ENCODE data around the gene IL16. TPM values are rescaled to one million over a fixed set of nuclear protein-coding genes. Genes with fewer than 3 reads are reported as not detected.
A peak's percentile ranks its signal among the peaks of the same experiment; 100 is the strongest.

Gene IL16
- total RNA-seq, 2 donors from 2014 or later, result 58.0 to 95.0 TPM

DNA sequence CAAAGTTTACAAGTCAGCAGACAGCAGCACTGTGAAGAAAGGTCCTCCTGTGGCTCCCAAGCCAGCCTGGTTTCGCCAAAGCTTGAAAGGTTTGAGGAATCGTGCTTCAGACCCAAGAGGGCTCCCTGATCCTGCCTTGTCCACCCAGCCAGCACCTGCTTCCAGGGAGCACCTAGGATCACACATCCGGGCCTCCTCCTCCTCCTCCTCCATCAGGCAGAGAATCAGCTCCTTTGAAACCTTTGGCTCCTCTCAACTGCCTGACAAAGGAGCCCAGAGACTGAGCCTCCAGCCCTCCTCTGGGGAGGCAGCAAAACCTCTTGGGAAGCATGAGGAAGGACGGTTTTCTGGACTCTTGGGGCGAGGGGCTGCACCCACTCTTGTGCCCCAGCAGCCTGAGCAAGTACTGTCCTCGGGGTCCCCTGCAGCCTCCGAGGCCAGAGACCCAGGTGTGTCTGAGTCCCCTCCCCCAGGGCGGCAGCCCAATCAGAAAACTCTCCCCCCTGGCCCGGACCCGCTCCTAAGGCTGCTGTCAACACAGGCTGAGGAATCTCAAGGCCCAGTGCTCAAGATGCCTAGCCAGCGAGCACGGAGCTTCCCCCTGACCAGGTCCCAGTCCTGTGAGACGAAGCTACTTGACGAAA is 103.1 kb downstream of the IL16 start:
- Mint-ChIP-seq H3K4me1 (peaks cover 60% of the 10 kb centered on the region), H3K9me3 (no peaks in the 10 kb centered on the region), H3K27me3 (no peaks in the 10 kb centered on the region), H3K27ac (peak overlapping the region; percentile 97), H3K36me3 (ENCODE audit: low read depth) (peaks cover 100% of the 10 kb centered on the region), H3K4me3 (peak overlapping the region; percentile 99)
- no peak for ATAC-seq (replicated peaks)

DNA sequence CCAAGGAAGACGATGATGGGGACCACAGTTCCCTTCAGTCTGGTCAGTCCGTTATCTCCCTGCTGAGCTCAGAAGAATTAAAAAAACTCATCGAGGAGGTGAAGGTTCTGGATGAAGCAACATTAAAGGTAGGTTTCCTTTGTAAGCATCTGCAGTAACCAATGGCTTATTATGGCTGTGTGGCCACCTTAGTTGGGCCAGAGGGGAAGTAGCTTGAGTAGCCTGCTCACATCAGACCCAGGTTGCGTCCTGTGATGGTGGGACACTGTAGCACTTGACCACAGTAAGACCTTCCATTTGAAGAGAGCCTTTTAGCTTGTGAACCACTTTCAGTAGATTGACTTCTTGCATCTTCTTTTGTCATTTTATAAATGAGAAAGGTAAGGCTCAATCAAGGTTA is 104.7 kb downstream of the IL16 start:
- Mint-ChIP-seq H3K4me1 (peaks cover 45% of the 10 kb centered on the region), H3K27ac (peak overlapping the region; percentile 97), H3K27me3 (no peaks in the 10 kb centered on the region), H3K36me3 (ENCODE audit: low read depth) (peaks cover 100% of the 10 kb centered on the region), H3K9me3 (no peaks in the 10 kb centered on the region), H3K4me3 (peak overlapping the region; percentile 99)
- no peak for ATAC-seq (replicated peaks)

DNA sequence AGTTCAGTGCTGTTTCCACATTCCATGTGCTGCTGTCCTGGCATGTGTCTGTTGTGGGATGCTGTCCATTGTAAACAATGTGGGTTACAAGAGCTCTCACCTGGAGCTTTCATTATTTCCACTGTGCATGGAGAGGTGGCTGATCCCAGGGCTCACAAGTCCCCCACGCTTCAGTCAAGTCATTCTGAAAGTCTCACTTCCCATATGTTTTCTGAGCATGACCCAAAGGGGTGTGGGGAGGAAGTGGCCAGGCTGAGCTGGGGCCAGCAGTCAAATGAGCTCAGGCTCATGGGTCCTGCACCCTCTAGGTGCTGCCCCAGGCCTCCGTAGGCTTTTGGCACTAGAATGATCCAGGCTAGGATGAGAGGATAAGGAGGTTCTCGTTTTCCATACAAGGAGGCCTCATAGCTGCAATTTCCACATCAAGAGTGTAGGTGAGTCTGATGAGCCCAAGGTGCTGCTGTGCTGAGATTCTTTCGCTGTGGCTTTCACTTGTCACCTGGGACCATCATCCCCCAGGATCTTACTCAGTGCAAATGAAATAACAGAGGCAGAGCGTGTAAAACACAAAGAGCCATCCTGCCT is 105.2 kb downstream of the IL16 start:
- peak; percentile 76 for ATAC-seq (replicated peaks)
- Mint-ChIP-seq H3K27ac (peak overlapping the region; percentile 97), H3K27me3 (no peaks in the 10 kb centered on the region), H3K4me1 (peaks cover 41% of the 10 kb centered on the region), H3K9me3 (no peaks in the 10 kb centered on the region), H3K36me3 (ENCODE audit: low read depth) (peaks cover 100% of the 10 kb centered on the region), H3K4me3 (peak overlapping the region; percentile 99)

DNA sequence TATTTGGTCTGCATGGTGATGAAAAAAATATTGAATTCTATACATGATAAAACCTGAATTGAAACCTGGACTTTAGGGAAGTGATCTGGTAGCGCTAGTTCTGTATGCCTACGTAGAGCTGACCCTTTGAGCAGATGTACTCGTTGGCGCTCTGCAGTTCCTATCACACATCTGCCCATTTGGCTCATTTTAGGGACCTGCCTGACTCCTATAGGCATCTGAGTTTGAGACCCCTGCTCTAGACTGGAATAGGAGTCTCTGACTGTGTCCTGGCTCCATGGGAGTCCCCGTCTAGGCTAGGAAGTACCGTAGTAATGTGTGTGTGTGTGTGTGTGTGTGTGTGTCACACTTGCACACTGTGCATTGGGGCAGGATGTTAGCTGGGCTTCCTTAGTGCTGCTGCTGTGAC is 106.0 kb downstream of the IL16 start:
- Mint-ChIP-seq H3K4me1 (peaks cover 39% of the 10 kb centered on the region), H3K27ac (peak overlapping the region; percentile 97)

DNA sequence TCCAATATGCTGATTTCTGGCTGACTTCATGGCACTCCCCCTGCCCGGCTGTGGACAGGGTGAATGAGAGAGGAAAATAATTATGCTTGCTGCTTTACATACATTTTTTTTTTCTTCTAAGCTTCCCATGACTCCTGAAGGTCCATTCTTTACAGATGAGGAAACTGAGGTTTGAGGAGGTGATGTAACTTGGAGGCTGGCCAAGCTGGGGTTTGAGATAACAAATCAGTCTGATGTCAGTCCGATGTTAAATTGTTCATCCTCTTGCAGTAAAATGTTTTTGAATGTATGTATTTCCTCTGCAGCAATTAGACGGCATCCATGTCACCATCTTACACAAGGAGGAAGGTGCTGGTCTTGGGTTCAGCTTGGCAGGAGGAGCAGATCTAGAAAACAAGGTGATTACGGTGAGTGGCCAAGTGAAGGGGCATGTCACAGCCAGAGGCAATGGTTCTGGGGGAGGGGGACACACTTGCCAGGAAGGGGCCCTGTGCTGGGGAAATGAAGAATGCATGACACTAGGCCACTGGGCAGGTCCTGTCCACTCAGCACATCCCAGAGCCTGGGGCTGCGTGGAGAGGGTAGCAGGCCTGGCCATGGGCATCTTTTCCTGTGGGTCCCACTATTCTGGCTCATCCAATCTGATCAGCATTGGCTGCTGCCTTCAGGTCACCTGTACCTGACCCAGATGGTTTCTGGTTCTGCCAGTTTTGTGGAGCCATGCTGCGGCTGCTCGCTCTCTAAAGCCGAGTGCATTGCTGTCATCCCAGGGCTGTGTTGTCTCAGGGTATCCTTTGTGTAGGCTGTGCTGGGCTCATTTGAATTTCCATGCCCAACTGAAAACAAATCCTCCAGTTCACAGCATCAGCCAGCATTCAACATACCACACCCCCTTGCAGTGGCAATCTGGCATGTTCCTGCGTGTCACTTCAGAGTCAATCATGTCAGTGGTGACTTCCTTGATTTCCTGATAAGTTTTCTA is 106.9 kb downstream of the IL16 start:
- Mint-ChIP-seq H3K27ac (peak overlapping the region; percentile 97), H3K27me3 (no peaks in the 10 kb centered on the region), H3K36me3 (ENCODE audit: low read depth) (peaks cover 100% of the 10 kb centered on the region), H3K4me3 (peak overlapping the region; percentile 99), H3K9me3 (no peaks in the 10 kb centered on the region), H3K4me1 (peaks cover 39% of the 10 kb centered on the region)
- no peak for ATAC-seq (replicated peaks)

More for the DNA sequence above, 106.0 kb downstream of the IL16 start:
- no peak for ATAC-seq (replicated peaks)
- H3K27me3 Mint-ChIP-seq, result no peaks in the 10 kb centered on the region
- H3K9me3 Mint-ChIP-seq, result no peaks in the 10 kb centered on the region
- peaks cover 100% of the 10 kb centered on the region for H3K36me3 Mint-ChIP-seq (ENCODE audit: low read depth)
- peak overlapping the region; percentile 99 for H3K4me3 Mint-ChIP-seq

DNA sequence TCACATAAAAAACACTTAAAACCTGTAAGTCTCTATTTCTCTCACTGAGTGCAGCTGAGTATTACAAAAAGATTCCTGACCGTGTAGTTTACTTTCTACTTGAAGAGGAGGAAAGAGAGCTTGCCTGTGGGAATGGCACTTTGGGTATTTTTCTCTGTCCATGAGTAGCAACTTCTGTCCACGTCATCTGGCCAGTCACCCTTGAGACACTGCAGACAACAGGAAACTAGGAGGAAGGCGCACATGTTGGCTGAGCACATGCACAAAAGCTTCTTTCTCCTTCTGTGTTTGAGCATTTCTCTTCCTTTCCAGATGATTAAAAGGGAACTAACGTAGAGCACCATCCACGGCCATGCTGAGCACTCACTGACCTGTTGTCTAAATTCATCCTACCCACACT is 107.5 kb downstream of the IL16 start:
- H3K9me3 Mint-ChIP-seq, result no peaks in the 10 kb centered on the region
- no peaks in the 10 kb centered on the region for H3K27me3 Mint-ChIP-seq
- H3K4me1 Mint-ChIP-seq, result peaks cover 39% of the 10 kb centered on the region
- H3K36me3 Mint-ChIP-seq (ENCODE audit: low read depth), result peaks cover 100% of the 10 kb centered on the region
- no peak for ATAC-seq (replicated peaks)
- H3K4me3 Mint-ChIP-seq, result peak overlapping the region; percentile 99
- H3K27ac Mint-ChIP-seq, result peak overlapping the region; percentile 97

DNA sequence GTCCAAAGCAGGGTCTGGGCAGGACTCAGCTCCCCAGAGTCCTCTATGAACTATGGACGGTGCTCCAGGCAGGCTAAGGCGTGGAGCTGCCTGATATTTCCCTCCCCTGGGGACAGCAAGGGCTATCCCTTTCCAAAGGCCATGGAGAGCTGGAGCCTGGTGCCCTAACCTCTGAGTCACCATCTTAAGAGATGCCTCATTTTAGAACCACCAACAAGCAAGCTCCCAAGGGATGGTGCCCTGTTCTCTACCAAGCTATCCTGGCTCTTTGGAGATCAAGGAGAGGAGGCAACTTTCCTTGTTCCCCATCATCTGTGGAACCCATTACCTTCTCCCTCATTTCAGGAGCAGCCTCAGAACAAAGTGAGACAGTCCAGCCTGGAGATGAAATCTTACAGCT is 111.6 kb downstream of the IL16 start:
- Mint-ChIP-seq H3K27me3 (no peaks in the 10 kb centered on the region), H3K4me3 (no peak overlapping the region), H3K36me3 (ENCODE audit: low read depth) (peaks cover 97% of the 10 kb centered on the region), H3K27ac (no peak overlapping the region), H3K4me1 (peaks cover 24% of the 10 kb centered on the region), H3K9me3 (no peaks in the 10 kb centered on the region)
- ATAC-seq (replicated peaks), result no peak

DNA sequence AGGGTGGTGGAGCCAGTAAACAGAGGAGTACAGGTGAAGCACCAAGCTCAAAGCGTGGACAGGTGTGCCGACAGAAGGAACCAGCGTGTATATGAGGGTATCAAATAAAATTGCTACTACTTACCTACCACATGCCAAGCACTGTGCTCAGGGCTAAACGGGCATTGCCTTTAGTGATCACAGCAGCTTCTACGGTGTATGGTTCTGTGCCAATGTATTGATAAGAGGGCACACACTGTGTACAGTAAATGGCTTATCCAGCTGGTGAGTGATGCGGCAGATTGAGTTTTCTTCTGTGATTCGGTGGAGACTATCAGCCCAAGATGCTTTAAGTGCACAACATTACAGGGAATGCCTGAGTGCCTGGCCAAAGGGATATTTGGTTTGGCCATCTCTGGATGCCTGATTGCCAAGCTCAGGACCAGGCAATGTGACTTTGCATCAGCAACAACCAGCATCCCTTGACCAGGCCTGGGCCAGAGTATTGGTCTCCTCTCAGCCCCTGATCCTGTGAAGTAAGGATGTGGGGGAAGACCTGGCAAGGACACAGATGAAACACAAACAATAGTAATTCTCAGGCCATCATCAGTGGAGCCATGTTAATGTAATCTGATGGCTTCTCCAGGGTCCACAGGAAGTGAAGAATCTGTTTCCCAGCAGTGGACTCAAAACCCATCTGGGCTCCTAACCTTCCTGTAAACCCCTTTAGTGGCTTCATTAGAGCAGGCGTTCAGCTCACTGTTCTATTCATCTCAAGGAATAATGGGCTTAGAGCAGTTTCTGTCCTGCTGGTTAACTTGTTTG is 113.2 kb downstream of the IL16 start:
- no peak overlapping the region for H3K4me3 Mint-ChIP-seq
- ATAC-seq (replicated peaks), result no peak
- H3K9me3 Mint-ChIP-seq, result no peaks in the 10 kb centered on the region
- no peaks in the 10 kb centered on the region for H3K27me3 Mint-ChIP-seq
- peak overlapping the region; percentile 45 for H3K27ac Mint-ChIP-seq
- peaks cover 91% of the 10 kb centered on the region for H3K36me3 Mint-ChIP-seq (ENCODE audit: low read depth)
- peaks cover 10% of the 10 kb centered on the region for H3K4me1 Mint-ChIP-seq

DNA sequence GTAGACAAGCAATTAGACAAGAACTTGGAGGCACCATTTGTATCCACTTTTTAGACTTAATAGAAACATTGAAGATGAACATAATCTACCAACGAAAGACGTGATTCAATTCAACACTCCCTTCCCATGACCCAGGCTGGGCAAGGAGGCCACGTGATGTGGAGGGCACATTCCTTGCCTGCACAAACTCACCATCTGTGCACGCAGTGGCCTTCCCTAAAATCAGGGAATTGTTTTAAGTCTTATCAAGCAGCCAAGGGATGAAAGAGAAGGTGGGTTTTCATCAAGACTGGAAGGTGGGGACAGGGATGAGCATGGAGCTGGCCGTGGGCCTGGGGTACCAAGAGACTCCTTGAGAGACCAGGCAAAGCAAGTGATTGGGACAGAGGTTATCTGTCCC is 113.8 kb downstream of the IL16 start:
- peaks cover 90% of the 10 kb centered on the region for H3K36me3 Mint-ChIP-seq (ENCODE audit: low read depth)
- no peaks in the 10 kb centered on the region for H3K27me3 Mint-ChIP-seq
- no peak overlapping the region for H3K4me3 Mint-ChIP-seq
- H3K27ac Mint-ChIP-seq, result peak overlapping the region; percentile 45
- ATAC-seq (replicated peaks), result no peak
- no peaks in the 10 kb centered on the region for H3K9me3 Mint-ChIP-seq
- H3K4me1 Mint-ChIP-seq, result peaks cover 15% of the 10 kb centered on the region

DNA sequence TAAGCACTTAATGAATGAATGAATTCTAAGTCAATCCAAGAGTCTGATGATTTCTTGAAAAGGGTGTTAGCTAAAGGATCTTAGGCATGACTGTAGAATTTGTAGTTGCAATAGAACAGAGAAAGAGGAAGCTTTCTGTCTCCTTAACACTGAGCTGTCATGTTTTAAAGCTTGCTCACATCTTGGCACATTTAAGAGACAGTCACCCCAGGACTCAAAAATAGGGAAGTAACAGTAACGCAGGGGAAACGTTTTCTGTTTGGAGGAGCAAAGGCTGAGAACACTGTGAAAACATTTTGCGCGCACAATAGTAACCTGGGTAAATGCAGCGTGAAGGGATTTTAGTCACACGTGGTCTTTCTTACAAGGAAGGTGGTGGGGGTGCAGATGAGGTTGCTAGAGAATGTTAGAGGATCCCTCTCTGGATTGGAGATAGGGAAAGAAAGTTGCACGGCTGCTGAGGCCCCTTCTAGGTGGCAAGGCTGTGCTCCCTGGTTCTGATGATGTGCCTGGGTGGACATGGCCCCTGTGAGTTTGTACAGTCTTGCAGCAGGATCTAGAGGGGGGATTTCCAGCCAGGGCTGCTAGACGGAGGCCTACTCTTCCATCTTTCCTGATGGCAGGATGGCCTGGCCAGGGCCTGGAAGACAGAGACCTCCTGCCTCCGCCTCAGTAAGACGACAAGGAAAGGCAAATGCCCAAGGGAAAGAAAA is 115.2 kb downstream of the IL16 start:
- peak overlapping the region; percentile 54 for H3K27ac Mint-ChIP-seq
- H3K27me3 Mint-ChIP-seq, result no peaks in the 10 kb centered on the region
- peaks cover 24% of the 10 kb centered on the region for H3K4me1 Mint-ChIP-seq
- H3K36me3 Mint-ChIP-seq (ENCODE audit: low read depth), result peaks cover 89% of the 10 kb centered on the region
- no peak for ATAC-seq (replicated peaks)
- no peaks in the 10 kb centered on the region for H3K9me3 Mint-ChIP-seq
- no peak overlapping the region for H3K4me3 Mint-ChIP-seq

DNA sequence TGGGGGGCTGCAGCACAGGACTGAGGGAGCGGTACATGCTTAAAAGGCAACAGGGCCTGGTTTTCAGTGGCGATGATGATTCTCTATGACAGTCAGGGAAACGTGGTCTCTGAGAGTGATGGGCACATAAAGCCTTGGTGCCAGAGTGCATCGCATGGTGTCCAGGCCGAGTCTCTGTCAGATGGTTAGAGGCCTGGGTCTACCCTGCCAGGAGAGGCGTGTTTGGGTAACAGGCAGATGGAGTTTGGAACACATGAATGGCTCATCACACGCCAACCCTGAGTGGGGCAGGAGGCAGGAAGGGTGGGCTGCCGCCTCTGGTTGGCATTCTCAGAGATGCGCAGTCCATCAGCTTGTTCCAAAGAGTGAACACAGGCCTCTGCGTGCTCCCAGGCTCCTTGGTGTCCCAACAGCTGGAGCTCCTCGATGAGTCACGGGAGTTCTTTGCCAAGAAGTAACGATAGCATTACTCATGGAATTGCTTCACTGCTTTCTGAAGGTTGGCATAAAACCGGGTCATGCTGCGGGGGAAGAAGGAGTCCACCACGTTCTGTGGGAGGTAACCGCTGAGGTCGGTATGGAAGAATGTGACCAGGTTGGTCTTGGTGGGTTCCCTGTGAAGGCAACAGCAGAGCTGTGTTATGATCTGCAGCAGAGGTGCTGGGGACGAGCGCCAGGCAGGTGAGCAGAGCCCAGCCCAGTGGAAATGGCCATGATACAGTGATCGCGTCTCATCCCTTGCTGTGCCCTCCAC is 116.3 kb downstream of the IL16 start:
- Mint-ChIP-seq H3K4me1 (peaks cover 24% of the 10 kb centered on the region), H3K4me3 (no peak overlapping the region), H3K36me3 (ENCODE audit: low read depth) (peaks cover 86% of the 10 kb centered on the region), H3K27me3 (no peaks in the 10 kb centered on the region), H3K27ac (peak overlapping the region; percentile 54), H3K9me3 (no peaks in the 10 kb centered on the region)
- no peak for ATAC-seq (replicated peaks)

DNA sequence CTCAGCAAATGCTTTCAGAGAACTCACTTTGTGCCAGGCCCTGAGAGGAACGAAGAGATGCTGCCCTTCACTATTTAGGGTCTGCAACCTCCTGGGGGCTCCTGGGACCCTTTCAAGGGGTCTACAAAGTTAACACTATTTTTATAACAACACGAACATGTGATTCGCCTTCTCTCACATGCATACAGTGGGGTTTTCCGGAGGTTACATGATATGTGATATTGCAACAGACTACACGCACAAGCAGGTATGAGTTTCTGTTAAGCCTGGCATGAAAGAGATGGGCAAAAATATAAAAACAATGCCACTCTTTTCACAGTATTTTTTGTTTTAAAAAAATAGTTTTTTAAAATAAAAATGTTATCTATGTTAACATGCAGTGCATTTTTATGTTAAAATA is 117.0 kb downstream of the IL16 start:
- Mint-ChIP-seq H3K27me3 (no peaks in the 10 kb centered on the region), H3K4me1 (peaks cover 24% of the 10 kb centered on the region), H3K27ac (peak overlapping the region; percentile 46), H3K9me3 (no peaks in the 10 kb centered on the region), H3K36me3 (ENCODE audit: low read depth) (peaks cover 86% of the 10 kb centered on the region), H3K4me3 (no peak overlapping the region)
- ATAC-seq (replicated peaks), result no peak

DNA sequence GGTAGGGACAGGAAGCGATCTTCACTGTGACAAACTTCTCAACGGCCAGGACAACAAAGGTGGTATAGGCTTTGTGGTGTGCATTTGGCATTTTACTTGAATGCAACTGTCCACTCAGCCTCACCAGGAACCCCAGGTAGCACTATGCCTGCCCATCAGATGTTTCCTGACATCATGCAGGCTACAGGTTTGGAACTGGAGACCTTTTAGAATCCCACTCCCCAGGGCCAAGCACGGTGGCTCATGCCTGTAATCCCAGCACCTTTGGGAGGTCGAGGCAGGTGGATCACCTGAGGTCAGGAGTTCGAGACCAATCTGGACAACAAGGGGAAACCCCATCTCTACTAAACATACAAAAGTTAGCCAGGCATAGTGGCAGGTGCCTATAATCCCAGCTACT is 117.7 kb downstream of the IL16 start:
- peak overlapping the region; percentile 46 for H3K27ac Mint-ChIP-seq
- peaks cover 86% of the 10 kb centered on the region for H3K36me3 Mint-ChIP-seq (ENCODE audit: low read depth)

More for the DNA sequence above, 117.7 kb downstream of the IL16 start:
- no peaks in the 10 kb centered on the region for H3K9me3 Mint-ChIP-seq
- H3K27me3 Mint-ChIP-seq, result no peaks in the 10 kb centered on the region
- ATAC-seq (replicated peaks), result no peak
- H3K4me1 Mint-ChIP-seq, result peaks cover 24% of the 10 kb centered on the region
- H3K4me3 Mint-ChIP-seq, result no peak overlapping the region

Data from activated T-helper 17 cell treated with anti-CD3 and anti-CD28 coated beads, Interleukin-2, amount 50 U/mL, for 72 hours (primary cell).